ENCODE data around the gene SYNM. TPM values are rescaled to one million over a fixed set of nuclear protein-coding genes. Genes with fewer than 3 reads are reported as not detected.
A peak's percentile ranks its signal among the peaks of the same experiment; 100 is the strongest.

Gene SYNM
- total RNA-seq, 8 experiments from 2014 or later: 5.5 to 92.8 (median 24.7) TPM

DNA sequence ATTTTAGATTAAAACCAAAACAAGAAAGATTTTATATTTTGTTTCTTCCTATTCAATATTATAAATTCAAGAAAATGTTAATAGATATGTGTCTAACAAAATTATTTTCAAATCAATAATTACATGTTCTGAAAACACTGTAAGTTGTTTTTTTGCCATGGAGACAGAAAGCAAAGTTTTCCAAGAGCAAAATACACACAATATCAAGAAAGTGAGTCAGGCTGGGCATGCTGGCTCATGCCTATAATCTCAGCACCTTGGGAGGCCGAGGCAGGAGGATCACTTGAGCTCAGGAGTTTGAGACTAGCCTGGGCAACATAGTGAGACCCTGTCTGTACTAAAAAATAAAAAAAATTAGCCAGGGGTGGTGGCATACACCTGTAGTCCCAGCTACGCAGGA, 72.8 kb downstream of the SYNM start:
- no peak overlapping the region for H3K4me3 ChIP-seq
- 0 to 100% (median 98%) methylated on average over 1 to 2 of the region's 2 CpGs; no CpG with 5 or more reads in 4 of the 10 experiments for WGBS, 10 experiments
- H3K27ac ChIP-seq: no peak overlapping the region
- peak in 3 of 8 experiments; percentile 15 to 29 (median 19) for ATAC-seq (replicated peaks in 6 of 8)
- peaks cover 4 to 10% of the 10 kb centered on the region in 2 donors for H3K4me1 ChIP-seq (replicated peaks in 1 of 2)
- in situ Hi-C loops (cut with MboI; ENCODE audit: low pct_unique_long_range_greater_than_20kb in 2 of 9, low sequenced_read_pairs in 9 of 9, unreplicated experiment in 9 of 9): no loop called here

DNA sequence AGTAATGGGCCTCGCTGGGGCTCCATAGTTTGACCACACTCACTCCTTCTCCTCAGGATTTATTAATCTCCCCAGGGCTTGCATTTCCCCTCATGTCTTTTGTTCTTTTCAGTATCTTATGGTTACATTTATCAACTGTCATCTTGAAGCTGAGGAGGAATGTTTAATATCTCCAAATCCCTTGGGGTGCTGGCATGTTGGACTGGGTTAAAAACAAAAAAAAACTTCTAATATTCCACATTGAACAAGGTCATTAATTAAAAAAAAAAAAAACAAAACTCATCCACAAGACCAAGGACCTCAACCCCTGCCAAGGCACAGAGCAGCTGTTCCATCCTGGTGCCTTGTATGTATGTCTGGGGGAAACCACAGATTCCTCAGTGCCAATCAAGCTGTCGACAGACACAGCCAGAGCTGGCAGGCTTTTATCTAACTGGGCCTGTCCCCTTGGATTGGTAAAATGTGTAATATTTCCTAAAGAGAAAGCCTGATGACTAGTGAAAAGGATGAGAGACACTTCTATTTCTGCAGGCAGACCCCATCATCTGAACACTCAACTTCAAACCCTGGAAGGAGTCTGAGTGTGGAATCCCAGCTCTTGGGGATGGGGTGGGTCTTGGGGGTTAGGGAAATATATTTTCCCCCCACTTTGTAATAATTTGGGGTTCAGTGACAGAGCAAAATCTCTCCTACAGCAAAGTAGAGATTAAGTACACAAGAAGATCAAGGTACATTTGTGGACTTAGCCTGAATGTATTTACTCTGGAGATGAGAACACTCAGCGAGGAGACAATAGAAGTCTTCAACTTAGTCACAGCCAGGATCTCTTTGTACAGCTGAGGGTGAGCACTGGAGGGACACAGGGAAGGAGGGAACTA, 75.4 kb downstream of the SYNM start:
- no peak overlapping the region for H3K4me3 ChIP-seq
- H3K27ac ChIP-seq: no peak overlapping the region
- WGBS, 10 experiments: 50 to 100% (median 94%) methylated on average over 1 to 2 of the region's 3 CpGs; no CpG with 5 or more reads in 3 of the 10 experiments
- peak in 1 of 8 experiments; percentile 59 for ATAC-seq (replicated peaks in 6 of 8)
- H3K4me1 ChIP-seq (replicated peaks in 1 of 2): peaks cover 4 to 10% of the 10 kb centered on the region in 2 donors
- in situ Hi-C loops (cut with MboI; ENCODE audit: low pct_unique_long_range_greater_than_20kb in 2 of 9, low sequenced_read_pairs in 9 of 9, unreplicated experiment in 9 of 9): no loop called here

DNA sequence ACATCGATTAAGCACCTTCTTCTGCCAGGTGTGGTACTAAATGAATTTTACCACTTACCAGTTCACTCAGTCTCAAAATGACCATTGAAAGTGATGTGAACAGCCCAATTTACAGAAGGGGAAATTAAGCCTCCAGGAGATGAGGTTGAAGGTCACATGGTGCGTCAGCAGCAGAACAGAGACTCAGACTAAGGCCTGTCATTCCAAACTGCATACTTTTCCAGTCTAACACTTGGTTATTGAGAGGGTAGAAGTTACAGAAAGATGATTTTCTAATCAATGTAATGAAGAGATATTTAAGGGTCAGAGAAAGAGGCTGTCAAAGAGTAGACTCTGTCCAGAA, 76.1 kb downstream of the SYNM start:
- no peak for ATAC-seq (replicated peaks in 6 of 8)
- in situ Hi-C loops (cut with MboI; ENCODE audit: low pct_unique_long_range_greater_than_20kb in 2 of 9, low sequenced_read_pairs in 9 of 9, unreplicated experiment in 9 of 9): no loop called here
- Histone ChIP-seq H3K4me3 (no peak overlapping the region), H3K27ac (no peak overlapping the region), H3K4me1 (replicated peaks in 1 of 2) (peaks cover 4 to 10% of the 10 kb centered on the region in 2 donors)
- WGBS, 10 experiments: 83 to 100% (median 95%) methylated on average over 1 to 2 of the region's 2 CpGs; no CpG with 5 or more reads in 4 of the 10 experiments

DNA sequence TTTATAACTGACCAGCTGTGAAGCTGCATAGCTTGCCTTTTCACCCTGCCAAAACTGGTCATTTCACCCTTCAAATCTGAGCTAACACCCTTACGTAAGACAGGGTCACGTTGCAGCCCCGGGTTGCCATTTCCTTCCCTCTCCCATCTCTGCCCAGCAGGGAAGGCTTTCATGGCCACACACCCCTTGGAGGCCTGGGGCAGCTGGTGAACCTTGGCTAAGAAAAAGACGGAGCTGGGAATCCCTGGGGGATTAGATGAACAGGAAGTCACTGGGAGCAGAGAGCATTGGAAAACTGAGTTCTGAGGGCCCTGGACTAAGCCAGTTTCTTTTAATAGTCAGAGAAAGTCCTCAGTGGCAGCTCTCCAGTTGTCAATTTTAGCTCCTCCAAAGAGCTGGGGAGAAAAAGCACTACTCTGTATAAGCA, 76.7 kb downstream of the SYNM start:
- ATAC-seq (replicated peaks in 6 of 8): no peak
- 41 to 100% (median 64%) methylated on average over 1 to 4 of the region's 4 CpGs; no CpG with 5 or more reads in 5 of the 10 experiments for WGBS, 10 experiments
- in situ Hi-C loops (cut with MboI; ENCODE audit: low pct_unique_long_range_greater_than_20kb in 2 of 9, low sequenced_read_pairs in 9 of 9, unreplicated experiment in 9 of 9): no loop called here
- peaks cover 4 to 10% of the 10 kb centered on the region in 2 donors for H3K4me1 ChIP-seq (replicated peaks in 1 of 2)
- no peak overlapping the region for H3K27ac ChIP-seq
- no peak overlapping the region for H3K4me3 ChIP-seq

DNA sequence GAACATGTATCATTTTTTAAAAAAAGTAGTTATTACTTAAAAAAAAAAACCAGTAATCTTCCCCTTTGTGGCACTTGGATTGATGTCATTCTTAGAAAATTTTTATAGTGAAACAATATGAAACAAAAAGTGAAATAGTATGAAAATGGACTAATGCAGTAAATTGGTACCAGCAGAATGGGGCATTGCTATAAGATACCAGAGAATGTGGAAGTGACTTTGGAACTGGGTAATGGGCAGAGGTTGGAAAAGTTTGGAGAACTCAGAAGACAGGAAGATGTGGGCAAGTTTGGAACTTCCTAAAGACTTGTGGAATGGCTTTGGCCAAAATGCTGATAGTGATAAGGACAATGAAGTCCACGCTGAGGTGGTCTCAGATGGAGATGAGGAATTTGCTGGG, 77.9 kb downstream of the SYNM start:
- Histone ChIP-seq H3K27ac (no peak overlapping the region), H3K4me3 (no peak overlapping the region), H3K4me1 (replicated peaks in 1 of 2) (peaks cover 4 to 10% of the 10 kb centered on the region in 2 donors)
- in situ Hi-C loops (cut with MboI; ENCODE audit: low pct_unique_long_range_greater_than_20kb in 2 of 9, low sequenced_read_pairs in 9 of 9, unreplicated experiment in 9 of 9): no loop called here
- ATAC-seq (replicated peaks in 6 of 8): no peak
- no CpG with 5 or more reads among the region's 1 CpG for WGBS, 10 experiments

Other genes with a start within 250 kb of the SYNM start
- gene PGPEP1L, start 97.3 kb upstream of the SYNM start, total RNA-seq: under 1 TPM in 1 of 8 experiments, not detected in 7; 0.90 TPM
- 10 to 100 TPM in 7 of 8 experiments, 1 to 10 TPM in 1; 9.5 to 46.0 (median 20.8) TPM for gene TTC23, start 144.5 kb downstream of the SYNM start, total RNA-seq
- gene LRRC28, start 146.4 kb downstream of the SYNM start, total RNA-seq: 10 to 100 TPM; 13.2 to 27.2 (median 18.3) TPM